NCI-H460 (cell line): ENCODE results near the gene PIGL. TPM values are rescaled to one million over a fixed set of nuclear protein-coding genes. Genes with fewer than 3 reads are reported as not detected.
"Not testable (repeated sequence)": the region's sequence is repeated elsewhere in the genome, so short reads cannot be mapped to it uniquely, and the experiment has no call there.

Source experiments
- DNase-seq: peaks from one replicate; pipeline ENCODE4 v3.0.0-alpha.2; 2016; ENCODE audit warnings: low read depth; ENCODE audit errors: extremely low read depth
- total RNA-seq: library from RNA; depleted of rRNA; stranded (reverse); fragments of >200 nt; shearing (Covaris generic); gene quantifications from 2 replicates; pipeline ENCODE4 v1.2.3, GENCODE V29; 2014

PIGL gene
- total RNA-seq, 1 experiment from 2014 or later: 13.8 TPM

- DNase-seq: peak; percentile 24
These were observed 1.1 kb upstream of the PIGL start for GRCh38 chr17:16215965-16216316.

GRCh38 chr17:16216341-16217001 is 539 bp upstream of the PIGL start:
- DNase-seq: not testable (repeated sequence)

- DNase-seq: no peak
These were observed 5.4 kb downstream of the PIGL start for GRCh38 chr17:16222406-16222805.

- DNase-seq: not testable (repeated sequence)
These were observed 13.0 kb downstream of the PIGL start for GRCh38 chr17:16229912-16230561.

GRCh38 chr17:16232391-16232790 is 15.4 kb downstream of the PIGL start:
- DNase-seq: no peak

- no peak for DNase-seq
These were observed 22.9 kb downstream of the PIGL start for GRCh38 chr17:16239931-16240330.

GRCh38 chr17:16241906-16242399 is 24.9 kb downstream of the PIGL start:
- DNase-seq: no peak

- DNase-seq: no peak
These were observed 26.4 kb downstream of the PIGL start for GRCh38 chr17:16243385-16243784.

GRCh38 chr17:16243801-16244567 is 27.0 kb downstream of the PIGL start:
- DNase-seq: no peak

GRCh38 chr17:16247586-16247984 is 30.6 kb downstream of the PIGL start:
- DNase-seq: no peak

- DNase-seq: peak; percentile 7
These were observed 33.6 kb downstream of the PIGL start for GRCh38 chr17:16250635-16251034.

GRCh38 chr17:16251043-16251442 is 34.0 kb downstream of the PIGL start:
- DNase-seq: no peak

GRCh38 chr17:16251556-16251955 is 34.5 kb downstream of the PIGL start:
- no peak for DNase-seq

- DNase-seq: no peak
These were observed 37.9 kb downstream of the PIGL start for GRCh38 chr17:16254773-16255400.

GRCh38 chr17:16255481-16255921 is 38.5 kb downstream of the PIGL start:
- DNase-seq: no peak

- no peak for DNase-seq
These were observed 41.9 kb downstream of the PIGL start for GRCh38 chr17:16258901-16259300.

- DNase-seq: no peak
These were observed 42.9 kb downstream of the PIGL start for GRCh38 chr17:16259926-16260325.

- DNase-seq: no peak
These were observed 44.0 kb downstream of the PIGL start for GRCh38 chr17:16261049-16261448.

GRCh38 chr17:16262201-16262600 is 45.2 kb downstream of the PIGL start:
- no peak for DNase-seq

- no peak for DNase-seq
These were observed 50.2 kb downstream of the PIGL start for GRCh38 chr17:16267174-16267573.

GRCh38 chr17:16269658-16270057 is 52.6 kb downstream of the PIGL start:
- no peak for DNase-seq
